Measurements from ENCODE around the gene S1PR4. TPM values are rescaled to one million over a fixed set of nuclear protein-coding genes. Genes with fewer than 3 reads are reported as not detected.

The S1PR4 gene
- total and polyA plus RNA-seq, 9 of the 15 experiments (the other 6 are each of a cell fraction or from before 2014, with no cell fraction given), result 0.27 TPM; not detected in 8

DNA sequence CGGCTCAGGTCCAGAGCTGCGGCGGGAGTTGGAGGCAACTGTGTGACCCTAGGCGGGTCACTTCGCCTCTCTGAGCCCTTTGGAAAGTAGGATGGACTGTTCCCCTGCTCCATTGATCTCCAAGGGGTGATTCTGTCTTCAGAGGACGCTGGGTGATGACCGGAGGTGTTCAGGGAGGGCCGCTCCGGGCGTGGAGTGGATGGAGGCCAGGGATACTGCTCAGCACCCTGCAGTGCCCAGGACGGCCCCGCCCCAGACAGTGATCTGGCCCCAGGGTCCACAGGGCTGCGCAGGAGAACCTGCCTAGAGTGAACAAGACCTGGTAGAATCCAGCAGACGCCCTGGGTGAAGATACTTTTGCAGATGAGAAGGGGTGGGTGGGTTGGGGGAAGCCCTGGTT, 14.1 kb downstream of the S1PR4 start:
- FAIRE-seq (no peak), ATAC-seq (no peak), DNase-seq (ENCODE audit: extremely low read depth in 1 of 4, low spot score in 3 of 4) (no peak)
- H3K9me1 ChIP-seq (ENCODE audit: control insufficient read depth, insufficient read depth, low read length), result no peaks in the 10 kb centered on the region
- H2AFZ ChIP-seq (ENCODE audit: low read depth, low read length), result no peak overlapping the region
- peaks cover 25% of the 10 kb centered on the region; the same call in 1 of the 2 replicates for H4K20me1 ChIP-seq (replicated peaks; ENCODE audit: control insufficient read depth, insufficient read depth, low read length)
- no peak overlapping the region for H3K4me3 ChIP-seq
- no peak overlapping the region for H3K4me2 ChIP-seq (ENCODE audit: insufficient read depth, low read length)
- no peaks in the 10 kb centered on the region for H3K9me3 ChIP-seq (replicated peaks; ENCODE audit: control insufficient read depth, insufficient read depth, low read depth, low read length)
- WGBS (ENCODE audit: insufficient coverage, low coverage, missing lambda C conversion rate), result 87% methylated on average over 14 of the region's 14 CpGs
- no peak overlapping the region for H3K27ac ChIP-seq (ENCODE audit: extremely low read depth, low read depth, low read length)
- no peaks in the 10 kb centered on the region for H3K27me3 ChIP-seq (ENCODE audit: control insufficient read depth in 2 of 2, insufficient read depth in 2 of 2, low read length in 2 of 2)
- CTCF ChIA-PET (ENCODE audit: low intra/inter-chr PET ratio), result no interaction called here
- TF ChIP-seq ZNF174 (CRISPR knock-in tag; IDR thresholded peaks at IDR 0.05) (no peak), ZNF3 (CRISPR knock-in tag; IDR thresholded peaks at IDR 0.05) (no peak), ZSCAN32 (CRISPR knock-in tag; IDR thresholded peaks at IDR 0.05) (no peak), YY1 (IDR thresholded peaks at IDR 0.05; ENCODE audit: borderline replicate concordance in 1 of 3, control insufficient read depth in 1 of 3, extremely low read depth in 1 of 3, insufficient read depth in 3 of 3, insufficient read length in 1 of 3, insufficient replicate concordance in 2 of 3, low read depth in 1 of 3, low read length in 2 of 3) (no peak), CBX1 (IDR thresholded peaks at IDR 0.05; ENCODE audit: low read depth) (no peak), POLR2G (IDR thresholded peaks at IDR 0.05; ENCODE audit: low read depth, low read length) (no peak; the same call in 1 of the 2 replicates)
- TF ChIP-seq, protein P1, sequence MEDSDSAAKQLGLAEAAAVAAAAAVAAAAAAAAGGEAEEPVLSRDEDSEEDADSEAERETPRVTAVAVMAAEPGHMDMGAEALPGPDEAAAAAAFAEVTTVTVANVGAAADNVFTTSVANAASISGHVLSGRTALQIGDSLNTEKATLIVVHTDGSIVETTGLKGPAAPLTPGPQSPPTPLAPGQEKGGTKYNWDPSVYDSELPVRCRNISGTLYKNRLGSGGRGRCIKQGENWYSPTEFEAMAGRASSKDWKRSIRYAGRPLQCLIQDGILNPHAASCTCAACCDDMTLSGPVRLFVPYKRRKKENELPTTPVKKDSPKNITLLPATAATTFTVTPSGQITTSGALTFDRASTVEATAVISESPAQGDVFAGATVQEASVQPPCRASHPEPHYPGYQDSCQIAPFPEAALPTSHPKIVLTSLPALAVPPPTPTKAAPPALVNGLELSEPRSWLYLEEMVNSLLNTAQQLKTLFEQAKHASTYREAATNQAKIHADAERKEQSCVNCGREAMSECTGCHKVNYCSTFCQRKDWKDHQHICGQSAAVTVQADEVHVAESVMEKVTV (CRISPR knock-in tag; IDR thresholded peaks at IDR 0.05), result no peak
- TF ChIP-seq, protein P2, sequence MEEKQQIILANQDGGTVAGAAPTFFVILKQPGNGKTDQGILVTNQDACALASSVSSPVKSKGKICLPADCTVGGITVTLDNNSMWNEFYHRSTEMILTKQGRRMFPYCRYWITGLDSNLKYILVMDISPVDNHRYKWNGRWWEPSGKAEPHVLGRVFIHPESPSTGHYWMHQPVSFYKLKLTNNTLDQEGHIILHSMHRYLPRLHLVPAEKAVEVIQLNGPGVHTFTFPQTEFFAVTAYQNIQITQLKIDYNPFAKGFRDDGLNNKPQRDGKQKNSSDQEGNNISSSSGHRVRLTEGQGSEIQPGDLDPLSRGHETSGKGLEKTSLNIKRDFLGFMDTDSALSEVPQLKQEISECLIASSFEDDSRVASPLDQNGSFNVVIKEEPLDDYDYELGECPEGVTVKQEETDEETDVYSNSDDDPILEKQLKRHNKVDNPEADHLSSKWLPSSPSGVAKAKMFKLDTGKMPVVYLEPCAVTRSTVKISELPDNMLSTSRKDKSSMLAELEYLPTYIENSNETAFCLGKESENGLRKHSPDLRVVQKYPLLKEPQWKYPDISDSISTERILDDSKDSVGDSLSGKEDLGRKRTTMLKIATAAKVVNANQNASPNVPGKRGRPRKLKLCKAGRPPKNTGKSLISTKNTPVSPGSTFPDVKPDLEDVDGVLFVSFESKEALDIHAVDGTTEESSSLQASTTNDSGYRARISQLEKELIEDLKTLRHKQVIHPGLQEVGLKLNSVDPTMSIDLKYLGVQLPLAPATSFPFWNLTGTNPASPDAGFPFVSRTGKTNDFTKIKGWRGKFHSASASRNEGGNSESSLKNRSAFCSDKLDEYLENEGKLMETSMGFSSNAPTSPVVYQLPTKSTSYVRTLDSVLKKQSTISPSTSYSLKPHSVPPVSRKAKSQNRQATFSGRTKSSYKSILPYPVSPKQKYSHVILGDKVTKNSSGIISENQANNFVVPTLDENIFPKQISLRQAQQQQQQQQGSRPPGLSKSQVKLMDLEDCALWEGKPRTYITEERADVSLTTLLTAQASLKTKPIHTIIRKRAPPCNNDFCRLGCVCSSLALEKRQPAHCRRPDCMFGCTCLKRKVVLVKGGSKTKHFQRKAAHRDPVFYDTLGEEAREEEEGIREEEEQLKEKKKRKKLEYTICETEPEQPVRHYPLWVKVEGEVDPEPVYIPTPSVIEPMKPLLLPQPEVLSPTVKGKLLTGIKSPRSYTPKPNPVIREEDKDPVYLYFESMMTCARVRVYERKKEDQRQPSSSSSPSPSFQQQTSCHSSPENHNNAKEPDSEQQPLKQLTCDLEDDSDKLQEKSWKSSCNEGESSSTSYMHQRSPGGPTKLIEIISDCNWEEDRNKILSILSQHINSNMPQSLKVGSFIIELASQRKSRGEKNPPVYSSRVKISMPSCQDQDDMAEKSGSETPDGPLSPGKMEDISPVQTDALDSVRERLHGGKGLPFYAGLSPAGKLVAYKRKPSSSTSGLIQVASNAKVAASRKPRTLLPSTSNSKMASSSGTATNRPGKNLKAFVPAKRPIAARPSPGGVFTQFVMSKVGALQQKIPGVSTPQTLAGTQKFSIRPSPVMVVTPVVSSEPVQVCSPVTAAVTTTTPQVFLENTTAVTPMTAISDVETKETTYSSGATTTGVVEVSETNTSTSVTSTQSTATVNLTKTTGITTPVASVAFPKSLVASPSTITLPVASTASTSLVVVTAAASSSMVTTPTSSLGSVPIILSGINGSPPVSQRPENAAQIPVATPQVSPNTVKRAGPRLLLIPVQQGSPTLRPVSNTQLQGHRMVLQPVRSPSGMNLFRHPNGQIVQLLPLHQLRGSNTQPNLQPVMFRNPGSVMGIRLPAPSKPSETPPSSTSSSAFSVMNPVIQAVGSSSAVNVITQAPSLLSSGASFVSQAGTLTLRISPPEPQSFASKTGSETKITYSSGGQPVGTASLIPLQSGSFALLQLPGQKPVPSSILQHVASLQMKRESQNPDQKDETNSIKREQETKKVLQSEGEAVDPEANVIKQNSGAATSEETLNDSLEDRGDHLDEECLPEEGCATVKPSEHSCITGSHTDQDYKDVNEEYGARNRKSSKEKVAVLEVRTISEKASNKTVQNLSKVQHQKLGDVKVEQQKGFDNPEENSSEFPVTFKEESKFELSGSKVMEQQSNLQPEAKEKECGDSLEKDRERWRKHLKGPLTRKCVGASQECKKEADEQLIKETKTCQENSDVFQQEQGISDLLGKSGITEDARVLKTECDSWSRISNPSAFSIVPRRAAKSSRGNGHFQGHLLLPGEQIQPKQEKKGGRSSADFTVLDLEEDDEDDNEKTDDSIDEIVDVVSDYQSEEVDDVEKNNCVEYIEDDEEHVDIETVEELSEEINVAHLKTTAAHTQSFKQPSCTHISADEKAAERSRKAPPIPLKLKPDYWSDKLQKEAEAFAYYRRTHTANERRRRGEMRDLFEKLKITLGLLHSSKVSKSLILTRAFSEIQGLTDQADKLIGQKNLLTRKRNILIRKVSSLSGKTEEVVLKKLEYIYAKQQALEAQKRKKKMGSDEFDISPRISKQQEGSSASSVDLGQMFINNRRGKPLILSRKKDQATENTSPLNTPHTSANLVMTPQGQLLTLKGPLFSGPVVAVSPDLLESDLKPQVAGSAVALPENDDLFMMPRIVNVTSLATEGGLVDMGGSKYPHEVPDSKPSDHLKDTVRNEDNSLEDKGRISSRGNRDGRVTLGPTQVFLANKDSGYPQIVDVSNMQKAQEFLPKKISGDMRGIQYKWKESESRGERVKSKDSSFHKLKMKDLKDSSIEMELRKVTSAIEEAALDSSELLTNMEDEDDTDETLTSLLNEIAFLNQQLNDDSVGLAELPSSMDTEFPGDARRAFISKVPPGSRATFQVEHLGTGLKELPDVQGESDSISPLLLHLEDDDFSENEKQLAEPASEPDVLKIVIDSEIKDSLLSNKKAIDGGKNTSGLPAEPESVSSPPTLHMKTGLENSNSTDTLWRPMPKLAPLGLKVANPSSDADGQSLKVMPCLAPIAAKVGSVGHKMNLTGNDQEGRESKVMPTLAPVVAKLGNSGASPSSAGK (IDR thresholded peaks at IDR 0.05), result no peak
- peak overlapping the region in 1 of 2 experiments; percentile 74; a peak in 1 of 4 replicates for H3K9ac ChIP-seq (ENCODE audit: insufficient read depth in 1 of 2, low read depth in 2 of 2, low read length in 2 of 2)
- H3K79me2 ChIP-seq (ENCODE audit: control insufficient read depth, insufficient read depth, low read length), result peaks cover 73% of the 10 kb centered on the region
- H3K4me1 ChIP-seq (replicated peaks in 1 of 2; ENCODE audit: control insufficient read depth in 2 of 2, insufficient read depth in 2 of 2, low read length in 2 of 2), result peaks cover 14 to 90% of the 10 kb centered on the region in 2 experiments
- intact Hi-C loops (cut with micrococcal nuclease), result no loop called here
- peaks cover 80% of the 10 kb centered on the region; the same call in 2 of the 3 replicates for H3K36me3 ChIP-seq (ENCODE audit: control insufficient read depth, insufficient read depth, low read length)
- in situ Hi-C loops (cut with MboI), result no loop called here
- BruUV-seq (replicated peaks), result no TSS peak
- POLR2A ChIA-PET, result interaction anchor here (1.2 kb wide), 1 partner anchor 11 kb away, joined by 4 read pairs; no protein-coding TSS in a partner anchor

Data from K562 (cell line).